Naive thymus-derived CD4-positive, alpha-beta T cell (primary cell): ENCODE measurements around the gene SLC29A4. TPM values are rescaled to one million over a fixed set of nuclear protein-coding genes. Genes with fewer than 3 reads are reported as not detected.

Experiments
- ATAC-seq: fragments of 150-1000 bp; cut with Tn5 transposase; 2 replicates; pipeline ENCODE4 v1.10.0; 2021; ENCODE audit warnings: mild to moderate bottlenecking, moderate library complexity
- CTCF ChIA-PET: fragments of 350-600 bp; sonication (Branson Sonifier 250); formaldehyde crosslinking; loops from one replicate; lab custom pipeline; 2021; ENCODE audit warnings: antibody characterized with exemption; lab: Charles Lee
- POLR2A ChIA-PET: fragments of 350-600 bp; sonication (Branson Sonifier 250); formaldehyde crosslinking; loops from one replicate; lab custom pipeline; 2021; ENCODE audit warnings: antibody characterized with exemption, inconsistent platforms; lab: Charles Lee
- DNase-seq, 9 donors: peaks; one replicate each; pipeline versions ENCODE4 v3.0.0 to v3.0.0-alpha.2; 2020 to 2022; ENCODE audit warnings: mixed read lengths in 1 of 9
- H3K27ac ChIP-seq: one replicate; pipeline ENCODE4 v1.7.0; 2013; ENCODE audit warnings: mild to moderate bottlenecking, low read depth, low read length, moderate library complexity
- H3K27me3 ChIP-seq, 2 donors: one replicate each; pipeline ENCODE4 v1.7.0; 2013; ENCODE audit warnings: low read length in 2 of 2, mild to moderate bottlenecking in 2 of 2, moderate library complexity in 2 of 2; ENCODE audit not compliant: control insufficient read depth in 2 of 2, insufficient read depth in 2 of 2
- H3K36me3 ChIP-seq, 3 experiments: 1 replicate in 2 of 3; 2 replicates in 1 of 3; pipeline ENCODE4 v1.7.0; 2013; ENCODE audit warnings: low read length in 3 of 3, mild to moderate bottlenecking in 3 of 3, moderate library complexity in 1 of 3; ENCODE audit not compliant: insufficient read depth in 3 of 3, control insufficient read depth in 2 of 3
- H3K4me1 ChIP-seq, 2 donors: one replicate each; pipeline ENCODE4 v1.7.0; 2013; ENCODE audit warnings: low read length in 2 of 2, mild to moderate bottlenecking in 2 of 2, moderate library complexity in 1 of 2; ENCODE audit not compliant: control insufficient read depth in 2 of 2, insufficient read depth in 2 of 2
- H3K4me3 ChIP-seq: 2 replicates; pipeline ENCODE4 v1.7.0; 2013; ENCODE audit warnings: mild to moderate bottlenecking, low read length
- H3K9me3 ChIP-seq, 3 experiments: 1 replicate in 2 of 3; 2 replicates in 1 of 3; pipeline ENCODE4 v1.7.0; 2013; ENCODE audit warnings: low read length in 3 of 3; ENCODE audit not compliant: control insufficient read depth in 2 of 3
- H3K27ac Mint-ChIP-seq, 9 donors: one replicate each; pipeline ENCODE4 v1.8.0; 2020 to 2022; ENCODE audit warnings: mixed read lengths in 9 of 9, mild to moderate bottlenecking in 8 of 9, moderate library complexity in 5 of 9, inconsistent platforms in 2 of 9
- H3K27me3 Mint-ChIP-seq, 5 donors: one replicate each; pipeline ENCODE4 v1.8.0; 2021 to 2022; ENCODE audit warnings: mixed read lengths in 5 of 5, mild to moderate bottlenecking in 1 of 5
- H3K36me3 Mint-ChIP-seq, 5 donors: one replicate each; pipeline ENCODE4 v1.8.0; 2020 to 2022; ENCODE audit warnings: mixed read lengths in 5 of 5, mild to moderate bottlenecking in 3 of 5, inconsistent platforms in 1 of 5
- H3K4me1 Mint-ChIP-seq, 7 donors: one replicate each; pipeline ENCODE4 v1.8.0; 2020 to 2022; ENCODE audit warnings: mixed read lengths in 7 of 7, mild to moderate bottlenecking in 3 of 7, inconsistent platforms in 1 of 7
- H3K4me3 Mint-ChIP-seq, 10 donors: one replicate each; pipeline ENCODE4 v1.8.0; 2020 to 2022; ENCODE audit warnings: mild to moderate bottlenecking in 10 of 10, mixed read lengths in 10 of 10, moderate library complexity in 6 of 10, inconsistent platforms in 2 of 10
- H3K9me3 Mint-ChIP-seq, 11 donors: one replicate each; pipeline ENCODE4 v1.8.0; 2020 to 2022; ENCODE audit warnings: mixed read lengths in 11 of 11, mild to moderate bottlenecking in 4 of 11, inconsistent platforms in 1 of 11, moderate library complexity in 1 of 11
- intact Hi-C, 2 donors: fragments of 100-400 bp; cut with micrococcal nuclease; formaldehyde crosslinking; loops; one replicate each; pipeline ENCODE4 v1.15.1; 2023
- polyA plus RNA-seq, 2 donors: library from polyadenylated mRNA; unstranded; fragments of 300-500 nt; fragmentation: Illumina TruSeq; gene quantifications; one replicate each; pipeline ENCODE4 v1.2.3, GENCODE V29; 2021
- total RNA-seq, 6 experiments: library from RNA in 5 of 6; stranded (reverse) in 5 of 6; gene quantifications; 1 replicate in 5 of 6; 2 replicates in 1 of 6; pipeline ENCODE4 v1.2.3 and lab custom pipeline; 2021 to 2026

SLC29A4 gene
- total and polyA plus RNA-seq, 7 experiments from 2014 or later = 0.11 to 1.3 (median 0.35) TPM; not detected in 1

DNA sequence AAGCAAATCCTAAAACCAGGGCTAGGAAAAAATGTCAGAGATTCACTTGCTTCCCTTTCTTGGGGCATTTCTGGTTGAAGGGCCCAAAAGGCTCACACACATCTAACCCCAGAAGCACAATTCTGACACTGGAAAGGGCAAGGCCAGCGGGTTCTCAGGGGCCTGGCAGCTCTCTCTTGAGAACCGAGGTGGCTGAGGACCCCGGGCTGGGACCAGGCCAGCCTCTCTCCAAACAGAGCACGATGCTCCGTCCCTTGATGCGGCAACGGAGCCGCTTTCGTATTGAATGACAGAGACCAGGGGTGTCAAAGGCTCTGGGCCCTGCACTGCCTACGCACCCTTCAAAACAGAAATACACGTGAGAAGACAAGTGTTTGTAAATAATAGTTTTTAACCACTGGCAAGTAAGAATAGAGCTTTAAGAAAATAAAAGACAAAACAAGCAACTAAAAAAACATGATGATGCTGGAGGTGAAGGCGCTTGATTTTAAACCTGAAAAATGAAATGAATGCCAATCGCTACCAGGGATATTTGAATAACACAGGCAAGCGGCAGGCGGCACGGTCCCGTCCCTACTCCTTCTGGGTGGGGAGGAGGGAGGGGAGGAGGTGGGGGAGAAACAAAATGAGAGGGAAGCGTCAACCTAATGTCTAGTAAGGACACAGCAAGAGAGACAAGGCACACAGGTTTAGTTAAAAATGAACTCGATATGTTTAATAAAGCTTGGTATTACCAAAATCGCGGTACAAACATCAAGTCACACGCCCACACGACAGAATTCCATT is 68.0 kb downstream of the SLC29A4 start:
- DNase-seq (no peak), ATAC-seq (no peak)
- ChIA-PET POLR2A (no interaction called here), CTCF (no interaction called here)
- H3K4me3 Mint-ChIP-seq = no peak overlapping the region
- no peak overlapping the region for H3K27ac ChIP-seq
- no peak overlapping the region for H3K4me3 ChIP-seq
- H3K27ac Mint-ChIP-seq = no peak overlapping the region
- H3K36me3 ChIP-seq = peaks cover 0 to 60% (median 0%) of the 10 kb centered on the region in 3 experiments
- peaks cover 11 to 18% (median 14%) of the 10 kb centered on the region in 7 donors for H3K4me1 Mint-ChIP-seq
- intact Hi-C loops = no loop called here
- peaks cover 0 to 1% (median 0%) of the 10 kb centered on the region in 11 donors for H3K9me3 Mint-ChIP-seq
- no peaks in the 10 kb centered on the region for H3K27me3 Mint-ChIP-seq
- no peaks in the 10 kb centered on the region for H3K9me3 ChIP-seq
- H3K27me3 ChIP-seq = no peaks in the 10 kb centered on the region
- H3K4me1 ChIP-seq = no peaks in the 10 kb centered on the region
- peaks cover 11 to 46% (median 15%) of the 10 kb centered on the region in 5 donors for H3K36me3 Mint-ChIP-seq

DNA sequence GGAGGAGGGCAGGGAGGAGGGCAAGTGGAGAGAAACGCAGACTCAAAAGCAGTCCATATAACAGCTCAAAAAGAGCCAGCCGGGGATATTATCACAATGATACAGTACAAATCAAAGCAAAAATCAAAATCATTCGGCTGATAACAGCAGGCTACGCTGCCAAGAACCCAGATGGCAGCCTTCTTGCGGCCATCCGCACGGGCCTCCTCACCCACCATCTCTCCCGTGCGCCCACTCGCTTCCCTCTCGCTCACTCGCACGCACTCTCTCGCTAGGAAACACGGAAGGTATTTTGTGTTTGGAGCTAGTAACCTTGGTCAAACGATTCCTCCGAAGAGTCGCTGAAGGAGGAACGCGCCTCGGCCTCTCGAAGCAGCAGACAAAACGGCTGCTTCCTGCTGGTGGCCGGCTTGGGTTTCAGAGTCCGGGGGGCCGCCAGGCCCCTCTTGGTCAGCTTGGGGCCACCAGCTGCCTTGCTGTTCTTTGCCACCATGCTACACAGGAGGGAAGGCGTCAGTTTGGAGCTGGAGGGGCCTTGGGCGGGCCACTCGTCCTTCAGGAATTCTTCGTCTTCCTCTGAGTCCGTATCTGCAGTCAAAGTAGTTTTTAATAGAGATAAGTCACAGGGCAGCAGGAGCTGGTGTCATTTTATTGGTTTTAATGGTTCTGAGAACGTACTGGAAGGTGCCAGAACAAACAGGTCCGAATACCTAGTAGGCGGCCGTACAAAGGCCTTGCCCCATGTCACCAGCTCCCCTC is 68.9 kb downstream of the SLC29A4 start:
- no peaks in the 10 kb centered on the region for H3K9me3 ChIP-seq
- Mint-ChIP-seq H3K27me3 (no peaks in the 10 kb centered on the region), H3K27ac (no peak overlapping the region), H3K4me1 (peaks cover 11 to 19% (median 14%) of the 10 kb centered on the region in 7 donors), H3K36me3 (peaks cover 8 to 53% (median 18%) of the 10 kb centered on the region in 5 donors), H3K9me3 (peaks cover 0 to 1% (median 0%) of the 10 kb centered on the region in 11 donors), H3K4me3 (no peak overlapping the region)
- POLR2A ChIA-PET = no interaction called here
- H3K27me3 ChIP-seq = no peaks in the 10 kb centered on the region
- intact Hi-C loops = no loop called here
- no peak for ATAC-seq
- no peak for DNase-seq
- H3K36me3 ChIP-seq = peaks cover 0 to 63% (median 0%) of the 10 kb centered on the region in 3 experiments
- H3K4me1 ChIP-seq = no peaks in the 10 kb centered on the region
- CTCF ChIA-PET = interaction anchor here (0.7 kb wide), 1 partner anchor 13 kb away, joined by 5 read pairs; no protein-coding TSS in a partner anchor
- no peak overlapping the region for H3K27ac ChIP-seq
- H3K4me3 ChIP-seq = no peak overlapping the region

DNA sequence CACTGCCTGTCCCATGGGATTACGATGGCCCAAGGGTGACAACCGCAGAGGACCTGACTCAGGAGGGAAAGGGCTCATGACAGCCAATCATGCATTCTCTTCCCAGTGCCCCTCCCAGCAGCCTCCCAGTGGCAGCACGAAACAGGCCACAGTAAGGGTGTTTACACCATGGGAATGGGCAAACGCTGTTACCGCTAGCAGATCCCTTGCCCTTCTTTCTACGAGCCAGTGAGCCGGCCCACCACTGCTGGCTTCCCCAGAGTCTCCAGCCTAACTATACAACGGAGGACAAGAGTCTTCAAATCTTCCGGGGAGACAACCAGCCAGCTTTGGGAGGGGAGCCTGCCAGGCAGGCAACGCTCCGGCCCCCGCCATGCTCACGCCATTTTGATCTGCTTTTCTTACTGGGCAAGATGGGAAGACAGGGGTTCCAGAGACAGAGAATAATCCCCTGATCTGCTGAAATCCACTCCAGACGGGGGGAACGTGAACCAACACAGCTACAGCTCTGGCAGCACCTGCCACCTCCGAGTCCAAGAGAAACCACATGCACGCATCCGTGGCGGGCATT is 69.8 kb downstream of the SLC29A4 start:
- DNase-seq (no peak), ATAC-seq (no peak)
- Mint-ChIP-seq H3K4me1 (peaks cover 11 to 18% (median 14%) of the 10 kb centered on the region in 7 donors), H3K27ac (no peak overlapping the region), H3K4me3 (no peak overlapping the region), H3K36me3 (peaks cover 8 to 61% (median 23%) of the 10 kb centered on the region in 5 donors), H3K27me3 (no peaks in the 10 kb centered on the region), H3K9me3 (peaks cover 0 to 1% (median 0%) of the 10 kb centered on the region in 11 donors)
- Histone ChIP-seq H3K36me3 (peaks cover 0 to 71% (median 0%) of the 10 kb centered on the region in 3 experiments), H3K27ac (no peak overlapping the region), H3K27me3 (no peaks in the 10 kb centered on the region), H3K9me3 (no peaks in the 10 kb centered on the region), H3K4me3 (no peak overlapping the region), H3K4me1 (no peaks in the 10 kb centered on the region)
- ChIA-PET POLR2A (no interaction called here), CTCF (interaction anchor here (0.5 to 0.7 kb wide), 2 partner anchors 12 to 43 kb away, joined by 3 to 5 read pairs; no protein-coding TSS in a partner anchor)
- intact Hi-C loops = no loop called here

DNA sequence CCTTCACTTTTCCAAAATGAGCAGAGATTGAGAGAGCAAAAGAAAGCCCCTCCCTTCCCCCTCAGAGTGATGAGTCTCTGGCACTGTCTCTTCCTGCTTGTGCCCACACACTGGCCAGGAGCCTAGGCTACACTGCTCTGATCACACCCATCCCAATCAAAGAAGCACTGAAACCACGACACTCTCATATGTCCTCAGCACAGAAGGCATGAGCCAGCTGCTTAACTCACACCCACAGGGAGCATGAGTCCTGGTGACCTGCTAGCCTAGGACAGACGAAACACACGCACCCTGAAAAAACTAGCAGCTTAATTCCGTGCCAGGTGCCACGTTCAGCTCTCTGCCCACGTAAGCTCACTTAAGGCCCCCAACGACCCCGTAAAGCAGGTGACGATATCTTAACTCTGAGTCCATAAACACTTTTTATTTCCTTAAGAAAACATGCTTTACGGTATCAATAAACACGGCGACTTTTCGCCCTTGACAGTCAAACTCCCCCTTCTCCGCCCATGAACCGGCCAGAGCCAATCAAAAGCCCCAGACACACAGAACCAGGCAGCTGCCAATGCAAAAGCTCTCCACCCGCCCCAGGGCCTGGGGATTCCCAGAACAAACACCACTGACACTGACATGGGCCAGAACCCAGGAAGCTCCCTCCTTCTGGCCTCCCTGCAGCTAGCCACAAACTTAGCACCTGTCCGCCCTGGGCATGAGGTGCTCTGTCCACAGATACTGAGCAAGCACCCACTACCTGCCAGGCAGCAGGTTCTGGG is 71.9 kb downstream of the SLC29A4 start:
- no peak for DNase-seq
- H3K36me3 Mint-ChIP-seq = peaks cover 3 to 75% (median 33%) of the 10 kb centered on the region in 5 donors
- no peak overlapping the region for H3K4me3 Mint-ChIP-seq
- peaks cover 11 to 22% (median 14%) of the 10 kb centered on the region in 7 donors for H3K4me1 Mint-ChIP-seq
- ChIA-PET CTCF (interaction anchor here (0.5 kb wide), 1 partner anchor 275 kb away, joined by 6 read pairs; no protein-coding TSS in a partner anchor), POLR2A (no interaction called here)
- peak; percentile 51 for ATAC-seq
- Histone ChIP-seq H3K27me3 (no peaks in the 10 kb centered on the region), H3K4me3 (no peak overlapping the region), H3K4me1 (no peaks in the 10 kb centered on the region), H3K36me3 (peaks cover 0 to 83% (median 0%) of the 10 kb centered on the region in 3 experiments), H3K27ac (no peak overlapping the region), H3K9me3 (no peaks in the 10 kb centered on the region)
- peaks cover 0 to 1% (median 0%) of the 10 kb centered on the region in 11 donors for H3K9me3 Mint-ChIP-seq
- H3K27ac Mint-ChIP-seq = peak overlapping the region in 3 of 9 donors; percentile 9 to 56 (median 14)
- intact Hi-C loops = no loop called here
- H3K27me3 Mint-ChIP-seq = no peaks in the 10 kb centered on the region

Other genes with a start within 250 kb of the SLC29A4 start
- gene RBAK, start 237.1 kb upstream of the SLC29A4 start, total RNA-seq = 10 to 100 TPM; 11.8 to 21.8 (median 17.5) TPM
- gene RBAK, start 237.1 kb upstream of the SLC29A4 start, polyA plus RNA-seq = 1 to 10 TPM; 4.1 to 4.8 TPM
- gene WIPI2, start 92.7 kb upstream of the SLC29A4 start, total RNA-seq = 100 to 1,000 TPM in 2 of 5 experiments, 10 to 100 TPM in 3; 57.3 to 120 (median 87.1) TPM
- 100 to 1,000 TPM in 1 of 2 donors, 10 to 100 TPM in 1; 83.4 to 118 TPM for gene WIPI2, start 92.7 kb upstream of the SLC29A4 start, polyA plus RNA-seq
- 10 to 100 TPM; 34.2 to 83.7 (median 49.3) TPM for gene TNRC18, start 140.9 kb downstream of the SLC29A4 start, total RNA-seq
- gene TNRC18, start 140.9 kb downstream of the SLC29A4 start, polyA plus RNA-seq = under 1 TPM; 0.18 to 0.98 TPM
- gene FBXL18, start 230.9 kb downstream of the SLC29A4 start, total RNA-seq = 10 to 100 TPM in 2 of 5 experiments, 1 to 10 TPM in 3; 7.3 to 13.7 (median 9.7) TPM
- 1 to 10 TPM; 1.6 to 2.0 TPM for gene FBXL18, start 230.9 kb downstream of the SLC29A4 start, polyA plus RNA-seq
- gene ACTB, start 247.7 kb downstream of the SLC29A4 start, total RNA-seq = over 10,000 TPM in 1 of 5 experiments, 1,000 to 10,000 TPM in 4; 2,405 to 12,292 (median 2,801) TPM
- gene ACTB, start 247.7 kb downstream of the SLC29A4 start, polyA plus RNA-seq = over 10,000 TPM; 11,269 to 12,728 TPM